ENCODE measurements around the gene SYCP3. TPM values are rescaled to one million over a fixed set of nuclear protein-coding genes. Genes with fewer than 3 reads are reported as not detected.

The SYCP3 gene
- total RNA-seq, 1 donor from 2014 or later, result 0.04 TPM

- Histone ChIP-seq H3F3A (ENCODE audit: low read depth) (no peaks in the 10 kb centered on the region), H4K20me1 (ENCODE audit: low read depth) (no peaks in the 10 kb centered on the region), H3K4me2 (no peak overlapping the region), H3K9me3 (ENCODE audit: low read depth) (no peaks in the 10 kb centered on the region), H3K36me3 (no peaks in the 10 kb centered on the region), H3K4me3 (no peak overlapping the region), H3K27me3 (no peaks in the 10 kb centered on the region), H3K27ac (no peak overlapping the region), H3K79me2 (ENCODE audit: low read depth) (no peaks in the 10 kb centered on the region), H3K9ac (no peak overlapping the region), H3K4me1 (no peaks in the 10 kb centered on the region), H2AFZ (replicated peaks) (no peak overlapping the region)
- no peak for DNase-seq (ENCODE audit: low spot score)
- Mint-ChIP-seq H3K4me1 (no peaks in the 10 kb centered on the region), H3K4me3 (no peak overlapping the region), H3K9me3 (no peaks in the 10 kb centered on the region), H3K36me3 (peaks cover 5% of the 10 kb centered on the region), H3K27ac (no peak overlapping the region), H3K27me3 (ENCODE audit: insufficient read depth, low read depth) (no peaks in the 10 kb centered on the region)
- TF ChIP-seq CTCF (IDR thresholded peaks at IDR 0.05), result no peak
- no peak for TF ChIP-seq EZH2phosphoT487 (IDR thresholded peaks at IDR 0.05)
- no peak for TF ChIP-seq EZH2 (IDR thresholded peaks at IDR 0.05)
Observed at GRCh38 chr12:101733166-101733565, 6.1 kb downstream of the SYCP3 start.

- no peak for DNase-seq (ENCODE audit: low spot score)
- H3K27ac Mint-ChIP-seq, result no peak overlapping the region
- peaks cover 2% of the 10 kb centered on the region for H3K36me3 Mint-ChIP-seq
- Histone ChIP-seq H3K79me2 (ENCODE audit: low read depth) (no peaks in the 10 kb centered on the region), H3K9me3 (ENCODE audit: low read depth) (no peaks in the 10 kb centered on the region), H3K4me1 (no peaks in the 10 kb centered on the region), H3K36me3 (no peaks in the 10 kb centered on the region), H3K27me3 (no peaks in the 10 kb centered on the region), H3K4me2 (no peak overlapping the region), H3F3A (ENCODE audit: low read depth) (no peaks in the 10 kb centered on the region), H2AFZ (replicated peaks) (no peak overlapping the region), H3K4me3 (no peak overlapping the region), H4K20me1 (ENCODE audit: low read depth) (no peaks in the 10 kb centered on the region), H3K9ac (no peak overlapping the region), H3K27ac (no peak overlapping the region)
- TF ChIP-seq EZH2 (IDR thresholded peaks at IDR 0.05), result no peak
- no peak for TF ChIP-seq CTCF (IDR thresholded peaks at IDR 0.05)
- TF ChIP-seq EZH2phosphoT487 (IDR thresholded peaks at IDR 0.05), result no peak
- no peaks in the 10 kb centered on the region for H3K4me1 Mint-ChIP-seq
- H3K4me3 Mint-ChIP-seq, result no peak overlapping the region
- H3K9me3 Mint-ChIP-seq, result no peaks in the 10 kb centered on the region
- no peaks in the 10 kb centered on the region for H3K27me3 Mint-ChIP-seq (ENCODE audit: insufficient read depth, low read depth)
Observed at GRCh38 chr12:101732318-101732717, 6.9 kb downstream of the SYCP3 start.

- no peak overlapping the region for H3K4me3 ChIP-seq
- H2AFZ ChIP-seq (replicated peaks), result no peak overlapping the region
- Mint-ChIP-seq H3K27me3 (ENCODE audit: insufficient read depth, low read depth) (no peaks in the 10 kb centered on the region), H3K36me3 (peaks cover 2% of the 10 kb centered on the region), H3K27ac (no peak overlapping the region), H3K9me3 (no peaks in the 10 kb centered on the region), H3K4me1 (no peaks in the 10 kb centered on the region), H3K4me3 (no peak overlapping the region)
- no peaks in the 10 kb centered on the region for H3K79me2 ChIP-seq (ENCODE audit: low read depth)
- no peak overlapping the region for H3K9ac ChIP-seq
- no peaks in the 10 kb centered on the region for H3K4me1 ChIP-seq
- no peak overlapping the region for H3K27ac ChIP-seq
- no peak for DNase-seq (ENCODE audit: low spot score)
- no peak for TF ChIP-seq EZH2 (IDR thresholded peaks at IDR 0.05)
- TF ChIP-seq EZH2phosphoT487 (IDR thresholded peaks at IDR 0.05), result no peak
- TF ChIP-seq CTCF (IDR thresholded peaks at IDR 0.05), result no peak
- no peak overlapping the region for H3K4me2 ChIP-seq
- no peaks in the 10 kb centered on the region for H3K9me3 ChIP-seq (ENCODE audit: low read depth)
- H3K27me3 ChIP-seq, result no peaks in the 10 kb centered on the region
- H3F3A ChIP-seq (ENCODE audit: low read depth), result no peaks in the 10 kb centered on the region
- no peaks in the 10 kb centered on the region for H4K20me1 ChIP-seq (ENCODE audit: low read depth)
- H3K36me3 ChIP-seq, result no peaks in the 10 kb centered on the region
Observed at GRCh38 chr12:101729842-101730241, 9.4 kb downstream of the SYCP3 start.
